Loucy (cell line): Measurements from ENCODE around the gene NPEPL1.

Experiments
- H2AFZ ChIP-seq: fragments of 200-600 bp; sonication (generic); 2 replicates; pipeline ENCODE4 v1.6.0; 2016; ENCODE audit warnings: antibody characterized with exemption, mild to moderate bottlenecking, low read length, moderate library complexity
- H3F3A ChIP-seq: fragments of 200-600 bp; 2 replicates; pipeline ENCODE4 v1.6.0; 2016; ENCODE audit warnings: antibody characterized with exemption, low read depth, mild to moderate bottlenecking
- H3K27me3 ChIP-seq: fragments of 200-600 bp; sonication (generic); 2 replicates; pipeline ENCODE4 v1.6.1; 2014; ENCODE audit warnings: low read length, mild to moderate bottlenecking; ENCODE audit not compliant: insufficient read depth, poor library complexity, severe bottlenecking
- H3K36me3 ChIP-seq: fragments of 200-600 bp; sonication (generic); 2 replicates; pipeline ENCODE4 v1.6.1; 2016; ENCODE audit warnings: low read length; ENCODE audit not compliant: insufficient read depth
- H3K4me1 ChIP-seq: fragments of 200-600 bp; sonication (generic); 2 replicates; pipeline ENCODE4 v1.5.1; 2014; ENCODE audit warnings: low read length, mild to moderate bottlenecking; ENCODE audit not compliant: insufficient read depth, poor library complexity, severe bottlenecking
- H3K4me2 ChIP-seq: fragments of 200-600 bp; sonication (generic); 2 replicates; pipeline ENCODE4 v1.6.0; 2014; ENCODE audit warnings: antibody characterized with exemption, low read length, low read depth, mild to moderate bottlenecking; ENCODE audit not compliant: poor library complexity, severe bottlenecking
- H3K4me3 ChIP-seq: fragments of 200-600 bp; sonication (generic); 2 replicates; pipeline ENCODE4 v1.5.1; 2014; ENCODE audit warnings: low read length, mild to moderate bottlenecking, mixed read lengths; ENCODE audit not compliant: poor library complexity, severe bottlenecking
- H3K79me2 ChIP-seq: fragments of 200-600 bp; sonication (generic); 2 replicates; pipeline ENCODE4 v1.6.1; 2014; ENCODE audit warnings: low read length; ENCODE audit not compliant: insufficient read depth
- H3K9ac ChIP-seq: fragments of 200-600 bp; sonication (generic); 2 replicates; pipeline ENCODE4 v1.6.0; 2014; ENCODE audit warnings: mild to moderate bottlenecking, low read depth, low read length, moderate library complexity; ENCODE audit not compliant: poor library complexity, severe bottlenecking
- H3K9me2 ChIP-seq: fragments of 200-600 bp; sonication (generic); replicated peaks from 2 replicates; pipeline ENCODE4 v1.6.1; 2016; ENCODE audit warnings: low read depth, low read length, mixed read lengths
- H3K9me3 ChIP-seq: fragments of 200-600 bp; sonication (generic); 2 replicates; pipeline ENCODE4 v1.6.1; 2014; ENCODE audit warnings: mild to moderate bottlenecking, antibody characterized with exemption, low read length, low read depth; ENCODE audit not compliant: insufficient read depth
- H4K20me1 ChIP-seq: fragments of 200-600 bp; sonication (generic); 2 replicates; pipeline ENCODE4 v1.6.0; 2014; ENCODE audit warnings: antibody characterized with exemption, low read length, mild to moderate bottlenecking; ENCODE audit not compliant: insufficient read depth, poor library complexity, severe bottlenecking
- EZH2phosphoT487 ChIP-seq: fragments of 200-600 bp; IDR thresholded peaks from 2 replicates; pipeline ENCODE4 v1.6.1; 2018; ENCODE audit warnings: antibody characterized with exemption, mild to moderate bottlenecking, moderate library complexity, borderline replicate concordance
- TF ChIP-seq, protein P1 (sequence below): fragments of 200-600 bp; sonication (generic); conservative IDR thresholded peaks from 2 replicates; pipeline ENCODE4 v1.5.1; 2014; ENCODE audit warnings: mild to moderate bottlenecking, antibody characterized with exemption, low read length

Gene NPEPL1

GRCh38 chr20:58731192-58731591 is 38.6 kb downstream of the NPEPL1 start:
- Histone ChIP-seq H3K9me3 (no peaks in the 10 kb centered on the region), H3K9me2 (no peaks in the 10 kb centered on the region), H3K79me2 (no peaks in the 10 kb centered on the region), H3F3A (no peaks in the 10 kb centered on the region), H3K9ac (no peak overlapping the region), H3K4me2 (no peak overlapping the region), H3K27me3 (no peaks in the 10 kb centered on the region), H3K4me3 (no peak overlapping the region), H2AFZ (no peak overlapping the region), H3K36me3 (no peaks in the 10 kb centered on the region), H4K20me1 (no peaks in the 10 kb centered on the region), H3K4me1 (no peaks in the 10 kb centered on the region)
- TF ChIP-seq, protein P1, sequence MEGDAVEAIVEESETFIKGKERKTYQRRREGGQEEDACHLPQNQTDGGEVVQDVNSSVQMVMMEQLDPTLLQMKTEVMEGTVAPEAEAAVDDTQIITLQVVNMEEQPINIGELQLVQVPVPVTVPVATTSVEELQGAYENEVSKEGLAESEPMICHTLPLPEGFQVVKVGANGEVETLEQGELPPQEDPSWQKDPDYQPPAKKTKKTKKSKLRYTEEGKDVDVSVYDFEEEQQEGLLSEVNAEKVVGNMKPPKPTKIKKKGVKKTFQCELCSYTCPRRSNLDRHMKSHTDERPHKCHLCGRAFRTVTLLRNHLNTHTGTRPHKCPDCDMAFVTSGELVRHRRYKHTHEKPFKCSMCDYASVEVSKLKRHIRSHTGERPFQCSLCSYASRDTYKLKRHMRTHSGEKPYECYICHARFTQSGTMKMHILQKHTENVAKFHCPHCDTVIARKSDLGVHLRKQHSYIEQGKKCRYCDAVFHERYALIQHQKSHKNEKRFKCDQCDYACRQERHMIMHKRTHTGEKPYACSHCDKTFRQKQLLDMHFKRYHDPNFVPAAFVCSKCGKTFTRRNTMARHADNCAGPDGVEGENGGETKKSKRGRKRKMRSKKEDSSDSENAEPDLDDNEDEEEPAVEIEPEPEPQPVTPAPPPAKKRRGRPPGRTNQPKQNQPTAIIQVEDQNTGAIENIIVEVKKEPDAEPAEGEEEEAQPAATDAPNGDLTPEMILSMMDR: no peak
- TF ChIP-seq EZH2phosphoT487: no peak

DNA sequence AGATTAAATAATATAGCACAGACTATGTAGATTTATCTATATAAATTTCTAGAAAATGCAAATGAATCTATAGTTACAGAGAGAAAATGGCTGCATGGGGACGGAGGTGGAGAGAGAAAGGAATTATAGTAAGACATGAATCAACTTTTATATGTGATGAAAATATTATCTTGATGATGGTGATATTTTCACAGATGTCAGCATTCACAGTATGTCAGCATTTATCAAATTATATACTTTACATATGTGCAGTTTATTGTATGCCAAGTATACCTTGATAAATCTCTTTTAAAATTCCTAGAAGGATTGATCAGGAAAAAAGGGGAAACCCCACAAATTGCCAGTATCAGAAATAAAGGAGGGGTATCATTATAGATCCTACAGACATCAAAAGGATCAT is 44.6 kb downstream of the NPEPL1 start:
- Histone ChIP-seq H4K20me1 (no peaks in the 10 kb centered on the region), H3K4me3 (no peak overlapping the region), H3K4me2 (no peak overlapping the region), H3K27me3 (peaks cover 3% of the 10 kb centered on the region), H3K9me3 (no peaks in the 10 kb centered on the region), H3K79me2 (no peaks in the 10 kb centered on the region), H3K9me2 (no peaks in the 10 kb centered on the region), H2AFZ (no peak overlapping the region), H3K9ac (no peak overlapping the region), H3K36me3 (no peaks in the 10 kb centered on the region), H3K4me1 (no peaks in the 10 kb centered on the region), H3F3A (no peaks in the 10 kb centered on the region)
- TF ChIP-seq, protein P1: no peak
- TF ChIP-seq EZH2phosphoT487: no peak

DNA sequence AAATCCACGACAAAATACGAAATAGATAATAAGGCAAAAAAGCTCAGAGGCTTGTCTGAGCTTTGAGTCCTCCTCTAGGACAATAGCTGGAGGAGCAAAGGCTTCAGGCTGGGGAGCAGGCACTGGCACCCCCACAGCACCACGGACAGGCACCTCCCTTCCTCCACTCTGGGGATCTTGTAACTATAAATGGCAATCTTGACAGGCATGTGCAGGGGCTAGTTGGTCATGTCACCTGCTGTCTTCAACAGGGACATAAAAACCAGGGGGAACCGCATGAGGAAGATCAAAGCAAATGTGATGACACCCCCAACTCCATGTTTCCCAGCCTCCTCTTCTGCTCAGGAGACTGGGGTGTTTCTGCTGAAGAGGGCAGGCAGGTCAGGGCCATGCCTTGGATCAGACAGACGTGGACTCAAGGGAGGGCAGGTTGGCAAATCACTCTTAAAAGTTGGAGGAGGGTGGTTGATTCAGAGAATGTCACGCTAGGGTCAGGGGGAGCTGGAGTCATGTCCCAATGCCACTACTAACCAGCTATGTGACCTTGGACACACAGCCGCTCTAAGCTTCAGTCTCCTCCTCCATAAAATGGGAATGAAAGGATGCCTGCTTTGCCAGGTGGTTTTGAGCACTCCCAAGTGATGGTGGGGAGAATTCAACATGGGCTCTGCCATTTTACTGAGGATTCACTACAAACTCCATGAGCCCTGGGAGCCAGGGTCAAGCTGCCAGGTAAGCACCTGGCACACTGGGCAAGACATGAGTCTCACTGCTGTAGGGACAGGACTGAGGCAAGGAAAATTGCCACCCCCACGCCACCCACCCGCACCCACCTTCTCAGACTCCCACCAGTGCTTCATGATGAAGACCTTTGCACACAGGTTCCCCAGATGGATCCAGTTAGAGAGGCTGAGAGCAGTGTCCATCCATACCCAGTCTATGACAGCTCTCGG is 48.0 kb downstream of the NPEPL1 start:
- H3K27me3 ChIP-seq: peaks cover 3% of the 10 kb centered on the region
- H3K4me2 ChIP-seq: no peak overlapping the region
- no peaks in the 10 kb centered on the region for H3K4me1 ChIP-seq
- no peaks in the 10 kb centered on the region for H3K79me2 ChIP-seq
- H4K20me1 ChIP-seq: no peaks in the 10 kb centered on the region
- H3K36me3 ChIP-seq: no peaks in the 10 kb centered on the region
- H3K9ac ChIP-seq: no peak overlapping the region
- H3K4me3 ChIP-seq: no peak overlapping the region
- no peak overlapping the region for H2AFZ ChIP-seq
- H3K9me3 ChIP-seq: no peaks in the 10 kb centered on the region
- H3F3A ChIP-seq: no peaks in the 10 kb centered on the region
- no peak for TF ChIP-seq EZH2phosphoT487
- TF ChIP-seq, protein P1: no peak
- no peaks in the 10 kb centered on the region for H3K9me2 ChIP-seq
